ENCODE results near the gene SP1. TPM values are rescaled to one million over a fixed set of nuclear protein-coding genes. Genes with fewer than 3 reads are reported as not detected.
A peak's percentile ranks its signal among the peaks of the same experiment; 100 is the strongest.
"Not testable (repeated sequence)": the region's sequence is repeated elsewhere in the genome, so short reads cannot be mapped to it uniquely, and the experiment has no call there.

Gene SP1
- total RNA-seq, 4 donors from 2014 or later, result 56.1 to 83.4 (median 67.8) TPM

GRCh38 chr12:53379389-53380103 is 430 bp upstream of the SP1 start:
- Histone ChIP-seq H3K36me3 (peaks cover 0 to 29% (median 0%) of the 10 kb centered on the region in 3 donors), H3K4me3 (peak overlapping the region; percentile 84 to 95 (median 86)), H3K27me3 (no peaks in the 10 kb centered on the region), H3K9me3 (no peaks in the 10 kb centered on the region), H3K4me1 (peaks cover 3 to 43% (median 23%) of the 10 kb centered on the region in 4 donors), H3K27ac (peak overlapping the region; percentile 97 to 100 (median 100))
- peak; percentile 93 to 99 (median 98) for DNase-seq
- TF ChIP-seq POLR2A (IDR thresholded peaks at IDR 0.05) (peak; percentile 79 to 88), CTCF (IDR thresholded peaks at IDR 0.05) (no peak)

- TF ChIP-seq POLR2A (IDR thresholded peaks at IDR 0.05), result no peak
- peak in 2 of 3 donors; percentile 50 to 52 for DNase-seq
- Histone ChIP-seq H3K27ac (peak overlapping the region; percentile 97 to 100 (median 100)), H3K36me3 (peaks cover 0 to 39% (median 0%) of the 10 kb centered on the region in 3 donors), H3K9me3 (no peaks in the 10 kb centered on the region), H3K4me1 (peaks cover 3 to 58% (median 23%) of the 10 kb centered on the region in 4 donors), H3K27me3 (no peaks in the 10 kb centered on the region), H3K4me3 (peak overlapping the region; percentile 84 to 95 (median 86))
These were observed 1.1 kb downstream of the SP1 start for GRCh38 chr12:53380794-53381730.

- H3K4me1 ChIP-seq, result peaks cover 3 to 67% (median 23%) of the 10 kb centered on the region in 4 donors
- peak overlapping the region; percentile 97 to 100 (median 100) for H3K27ac ChIP-seq
- TF ChIP-seq CTCF (IDR thresholded peaks at IDR 0.05) (peak in 5 of 6 experiments; percentile 3 to 70 (median 46)), POLR2A (IDR thresholded peaks at IDR 0.05) (no peak)
- peak; percentile 44 to 76 (median 54) for DNase-seq
- no peaks in the 10 kb centered on the region for H3K9me3 ChIP-seq
- H3K27me3 ChIP-seq, result no peaks in the 10 kb centered on the region
- H3K36me3 ChIP-seq, result peaks cover 0 to 39% (median 0%) of the 10 kb centered on the region in 3 donors
- H3K4me3 ChIP-seq, result peak overlapping the region in 3 of 4 donors; percentile 84 to 95 (median 85)
These were observed 2.0 kb downstream of the SP1 start for GRCh38 chr12:53381731-53382630.

GRCh38 chr12:53383258-53383657 is 3.3 kb downstream of the SP1 start:
- H3K36me3 ChIP-seq, result peaks cover 0 to 39% (median 0%) of the 10 kb centered on the region in 3 donors
- no peaks in the 10 kb centered on the region for H3K27me3 ChIP-seq
- H3K4me3 ChIP-seq, result peak overlapping the region in 3 of 4 donors; percentile 20 to 95 (median 85)
- peak in 1 of 3 donors; percentile 44 for DNase-seq
- peaks cover 3 to 78% (median 31%) of the 10 kb centered on the region in 4 donors for H3K4me1 ChIP-seq
- no peaks in the 10 kb centered on the region for H3K9me3 ChIP-seq
- TF ChIP-seq POLR2A (IDR thresholded peaks at IDR 0.05) (no peak), CTCF (IDR thresholded peaks at IDR 0.05) (no peak)
- peak overlapping the region in 1 of 4 donors; percentile 17 for H3K27ac ChIP-seq

- H3K36me3 ChIP-seq, result peaks cover 0 to 39% (median 0%) of the 10 kb centered on the region in 3 donors
- peak overlapping the region in 2 of 4 donors; percentile 36 to 85 for H3K4me3 ChIP-seq
- DNase-seq, H3K9me3 ChIP-seq, H3K27me3 ChIP-seq: not testable (repeated sequence)
- peak overlapping the region in 2 of 4 donors; percentile 44 to 61 for H3K27ac ChIP-seq
- H3K4me1 ChIP-seq, result peaks cover 0 to 89% (median 32%) of the 10 kb centered on the region in 4 donors
These were observed 6.4 kb downstream of the SP1 start for GRCh38 chr12:53386381-53386780.
